Duodenal mucosa (tissue), 2 donors: ENCODE results near the gene ARL8A.

Experiments used
- H3K27ac ChIP-seq: one replicate; pipeline ENCODE4 v1.7.0; 2013; ENCODE audit warnings: low read depth, low read length
- H3K27me3 ChIP-seq, 2 donors: one replicate each; pipeline ENCODE4 v1.7.0; 2013; ENCODE audit warnings: low read length in 2 of 2, control low read depth in 1 of 2; ENCODE audit not compliant: insufficient read depth in 2 of 2, control insufficient read depth in 1 of 2
- H3K36me3 ChIP-seq, 2 donors: one replicate each; pipeline ENCODE4 v1.7.0; 2013; ENCODE audit warnings: low read length in 2 of 2, control low read depth in 1 of 2; ENCODE audit not compliant: insufficient read depth in 2 of 2, control insufficient read depth in 1 of 2
- H3K4me1 ChIP-seq, 2 donors: one replicate each; pipeline ENCODE4 v1.7.0; 2013; ENCODE audit warnings: low read length in 2 of 2, control low read depth in 1 of 2; ENCODE audit not compliant: insufficient read depth in 2 of 2, control insufficient read depth in 1 of 2
- H3K4me3 ChIP-seq, 2 donors: one replicate each; pipeline ENCODE4 v1.7.0; 2013; ENCODE audit warnings: low read length in 2 of 2, low read depth in 1 of 2
- H3K9ac ChIP-seq, 2 donors: one replicate each; pipeline ENCODE4 v1.7.0; 2013; ENCODE audit warnings: low read length in 2 of 2, low read depth in 1 of 2
- H3K9me3 ChIP-seq, 2 donors: one replicate each; pipeline ENCODE4 v1.7.0; 2013; ENCODE audit warnings: low read length in 2 of 2, control low read depth in 1 of 2; ENCODE audit not compliant: control insufficient read depth in 1 of 2

ARL8A gene

GRCh38 chr1:202134645-202135172 lies 9.8 kb downstream of the ARL8A start:
- Histone ChIP-seq H3K9me3 (no peaks in the 10 kb centered on the region), H3K27me3 (no peaks in the 10 kb centered on the region), H3K27ac (no peak overlapping the region), H3K36me3 (peaks cover 10 to 45% of the 10 kb centered on the region in 2 donors), H3K9ac (peak overlapping the region in 1 of 2 donors; percentile 32), H3K4me3 (no peak overlapping the region), H3K4me1 (peaks cover 0 to 11% of the 10 kb centered on the region in 2 donors)

GRCh38 chr1:202133989-202134388 lies 10.5 kb downstream of the ARL8A start:
- no peaks in the 10 kb centered on the region for H3K9me3 ChIP-seq
- H3K27me3 ChIP-seq: no peaks in the 10 kb centered on the region
- H3K4me1 ChIP-seq: peaks cover 0 to 11% of the 10 kb centered on the region in 2 donors
- H3K9ac ChIP-seq: no peak overlapping the region
- no peak overlapping the region for H3K4me3 ChIP-seq
- peaks cover 10 to 45% of the 10 kb centered on the region in 2 donors for H3K36me3 ChIP-seq
- no peak overlapping the region for H3K27ac ChIP-seq

- peaks cover 0 to 11% of the 10 kb centered on the region in 2 donors for H3K4me1 ChIP-seq
- H3K36me3 ChIP-seq: peaks cover 8 to 43% of the 10 kb centered on the region in 2 donors
- no peaks in the 10 kb centered on the region for H3K27me3 ChIP-seq
- H3K4me3 ChIP-seq: no peak overlapping the region
- H3K27ac ChIP-seq: no peak overlapping the region
- H3K9me3 ChIP-seq: no peaks in the 10 kb centered on the region
- H3K9ac ChIP-seq: no peak overlapping the region
Measured at GRCh38 chr1:202133496-202133895, 11.0 kb downstream of the ARL8A start.

- Histone ChIP-seq H3K9me3 (no peaks in the 10 kb centered on the region), H3K36me3 (peaks cover 4 to 39% of the 10 kb centered on the region in 2 donors), H3K4me1 (peaks cover 0 to 11% of the 10 kb centered on the region in 2 donors), H3K27ac (peak overlapping the region; percentile 53), H3K9ac (no peak overlapping the region), H3K27me3 (no peaks in the 10 kb centered on the region), H3K4me3 (no peak overlapping the region)
Measured at GRCh38 chr1:202133001-202133400, 11.5 kb downstream of the ARL8A start.

GRCh38 chr1:202131956-202132821 lies 12.3 kb downstream of the ARL8A start:
- no peaks in the 10 kb centered on the region for H3K9me3 ChIP-seq
- peaks cover 4 to 32% of the 10 kb centered on the region in 2 donors for H3K36me3 ChIP-seq
- H3K27me3 ChIP-seq: no peaks in the 10 kb centered on the region
- peaks cover 0 to 11% of the 10 kb centered on the region in 2 donors for H3K4me1 ChIP-seq
- H3K27ac ChIP-seq: peak overlapping the region; percentile 53
- no peak overlapping the region for H3K4me3 ChIP-seq
- H3K9ac ChIP-seq: no peak overlapping the region

- no peak overlapping the region for H3K4me3 ChIP-seq
- no peak overlapping the region for H3K9ac ChIP-seq
- peaks cover 0 to 11% of the 10 kb centered on the region in 2 donors for H3K4me1 ChIP-seq
- H3K27ac ChIP-seq: no peak overlapping the region
- H3K9me3 ChIP-seq: no peaks in the 10 kb centered on the region
- no peaks in the 10 kb centered on the region for H3K27me3 ChIP-seq
- peaks cover 4 to 32% of the 10 kb centered on the region in 2 donors for H3K36me3 ChIP-seq
Measured at GRCh38 chr1:202130816-202131522, 13.6 kb downstream of the ARL8A start.

- Histone ChIP-seq H3K4me1 (peaks cover 0 to 11% of the 10 kb centered on the region in 2 donors), H3K36me3 (peaks cover 4 to 26% of the 10 kb centered on the region in 2 donors), H3K27me3 (no peaks in the 10 kb centered on the region), H3K4me3 (no peak overlapping the region), H3K27ac (no peak overlapping the region), H3K9me3 (no peaks in the 10 kb centered on the region), H3K9ac (no peak overlapping the region)
Measured at GRCh38 chr1:202130297-202130721, 14.2 kb downstream of the ARL8A start.

- Histone ChIP-seq H3K27me3 (no peaks in the 10 kb centered on the region), H3K4me1 (peaks cover 0 to 11% of the 10 kb centered on the region in 2 donors), H3K36me3 (peaks cover 4 to 22% of the 10 kb centered on the region in 2 donors), H3K9ac (no peak overlapping the region), H3K27ac (no peak overlapping the region), H3K4me3 (no peak overlapping the region), H3K9me3 (no peaks in the 10 kb centered on the region)
Measured at GRCh38 chr1:202129453-202130296, 14.9 kb downstream of the ARL8A start.

- Histone ChIP-seq H3K36me3 (peaks cover 1 to 10% of the 10 kb centered on the region in 2 donors), H3K4me3 (no peak overlapping the region), H3K9me3 (no peaks in the 10 kb centered on the region), H3K9ac (no peak overlapping the region), H3K4me1 (peaks cover 0 to 11% of the 10 kb centered on the region in 2 donors), H3K27ac (no peak overlapping the region), H3K27me3 (no peaks in the 10 kb centered on the region)
Measured at GRCh38 chr1:202127836-202128622, 16.5 kb downstream of the ARL8A start.
